GM21737 (cell line): ENCODE results near the gene MAGEA4.

Experiments
- ATAC-seq: cut with Tn5 transposase; IDR thresholded peaks from one replicate; pipeline ENCODE4 v1.9.1; 2021; ENCODE audit warnings: mild to moderate bottlenecking, moderate library complexity; ENCODE audit not compliant: unreplicated experiment

Gene MAGEA4

DNA sequence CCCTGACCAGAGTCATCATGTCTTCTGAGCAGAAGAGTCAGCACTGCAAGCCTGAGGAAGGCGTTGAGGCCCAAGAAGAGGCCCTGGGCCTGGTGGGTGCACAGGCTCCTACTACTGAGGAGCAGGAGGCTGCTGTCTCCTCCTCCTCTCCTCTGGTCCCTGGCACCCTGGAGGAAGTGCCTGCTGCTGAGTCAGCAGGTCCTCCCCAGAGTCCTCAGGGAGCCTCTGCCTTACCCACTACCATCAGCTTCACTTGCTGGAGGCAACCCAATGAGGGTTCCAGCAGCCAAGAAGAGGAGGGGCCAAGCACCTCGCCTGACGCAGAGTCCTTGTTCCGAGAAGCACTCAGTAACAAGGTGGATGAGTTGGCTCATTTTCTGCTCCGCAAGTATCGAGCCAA is 11.0 kb downstream of the MAGEA4 start:
- ATAC-seq = no peak

DNA sequence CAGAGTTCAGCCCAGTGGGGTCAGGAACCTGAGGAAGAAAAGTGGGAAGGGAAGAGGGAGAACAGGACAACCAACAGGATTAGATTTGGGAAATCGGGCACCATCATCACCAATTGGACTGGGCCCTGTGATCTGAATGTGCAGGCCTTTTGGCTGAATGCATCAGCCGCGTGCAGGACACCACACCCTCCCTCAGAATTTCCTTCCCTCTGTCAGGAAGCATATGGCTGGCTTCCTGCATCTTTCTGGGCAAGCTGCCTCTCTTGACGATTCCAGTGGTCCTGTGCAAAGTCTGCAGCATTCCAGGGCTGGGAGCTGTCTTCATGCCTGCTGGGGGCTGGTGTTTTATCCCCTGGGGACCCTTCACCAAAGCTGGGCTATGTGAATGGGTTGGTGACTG is 16.4 kb downstream of the MAGEA4 start:
- ATAC-seq = no peak

DNA sequence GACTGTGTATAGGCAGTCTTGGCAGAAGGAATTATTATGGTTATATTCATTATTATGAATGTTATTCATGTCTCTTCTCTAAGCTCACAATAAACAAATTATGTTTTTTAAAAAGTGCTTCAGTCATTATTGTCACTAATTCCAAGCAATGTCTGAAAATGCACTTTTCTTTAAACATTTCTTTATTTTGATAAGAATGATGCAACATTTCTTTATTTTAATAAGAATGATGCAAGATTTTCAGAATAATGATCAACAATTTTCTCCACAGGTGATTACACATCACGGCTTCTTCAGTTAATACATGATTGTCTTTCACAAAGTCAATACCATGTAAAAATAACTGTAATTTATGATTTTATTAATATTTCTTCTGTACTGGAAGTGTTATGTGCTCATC is 22.7 kb downstream of the MAGEA4 start:
- no peak for ATAC-seq

DNA sequence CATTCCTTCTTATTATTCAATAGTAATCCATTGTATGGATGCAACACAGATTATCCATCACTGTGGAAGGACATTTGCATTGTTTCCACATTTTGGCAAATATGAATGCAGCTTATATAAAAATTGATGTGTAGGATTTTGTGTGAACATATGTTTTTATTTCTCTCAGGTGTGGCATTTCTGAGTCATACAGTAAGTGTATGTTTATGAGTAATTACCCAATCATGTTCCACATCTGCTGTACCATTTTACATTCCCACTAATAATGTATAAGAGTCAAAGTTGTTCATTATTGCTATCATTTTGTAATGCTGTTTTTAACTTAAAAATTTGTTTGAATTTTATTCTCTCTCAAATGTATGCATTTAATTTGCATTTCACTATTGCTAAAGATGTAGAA is 25.5 kb downstream of the MAGEA4 start:
- no peak for ATAC-seq

DNA sequence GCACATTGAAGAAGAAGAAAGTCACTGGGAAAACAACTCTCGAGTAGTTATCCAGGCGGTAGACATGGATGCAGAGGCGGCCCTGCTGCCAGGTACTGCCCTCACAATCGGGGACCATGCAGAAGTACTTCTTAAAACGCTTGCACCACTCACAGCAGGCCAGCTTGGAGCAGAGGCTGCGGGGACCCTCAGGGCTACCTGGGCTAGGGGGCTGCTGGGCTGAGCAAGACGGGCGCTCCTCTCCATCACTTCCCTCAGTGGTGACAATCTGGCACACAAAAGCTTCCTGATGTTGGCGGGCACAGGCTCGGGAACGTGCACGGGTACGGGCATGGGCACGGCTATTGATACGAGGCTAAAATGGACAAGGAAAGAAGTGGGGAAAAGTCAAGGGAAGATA is 42.0 kb downstream of the MAGEA4 start:
- ATAC-seq = no peak

DNA sequence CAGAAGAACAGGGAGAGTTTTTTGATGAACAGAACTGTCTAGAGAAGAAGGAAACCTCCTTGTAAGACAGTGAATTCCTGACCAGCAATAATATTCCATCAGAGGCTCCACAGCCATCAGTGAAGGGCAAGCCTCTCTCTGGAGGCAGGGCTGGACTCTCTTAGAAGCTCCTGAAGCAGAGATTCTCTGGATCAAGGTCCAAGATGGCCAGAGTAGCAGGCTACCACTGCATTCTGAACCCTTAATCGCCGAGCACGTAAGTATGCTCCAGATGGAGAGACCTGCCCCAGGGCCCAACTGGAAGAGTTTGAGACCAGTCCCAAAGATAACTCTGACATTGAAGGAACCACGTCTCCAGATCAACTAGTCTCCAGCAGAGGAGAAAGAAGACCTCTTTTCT is 45.4 kb downstream of the MAGEA4 start:
- no peak for ATAC-seq

DNA sequence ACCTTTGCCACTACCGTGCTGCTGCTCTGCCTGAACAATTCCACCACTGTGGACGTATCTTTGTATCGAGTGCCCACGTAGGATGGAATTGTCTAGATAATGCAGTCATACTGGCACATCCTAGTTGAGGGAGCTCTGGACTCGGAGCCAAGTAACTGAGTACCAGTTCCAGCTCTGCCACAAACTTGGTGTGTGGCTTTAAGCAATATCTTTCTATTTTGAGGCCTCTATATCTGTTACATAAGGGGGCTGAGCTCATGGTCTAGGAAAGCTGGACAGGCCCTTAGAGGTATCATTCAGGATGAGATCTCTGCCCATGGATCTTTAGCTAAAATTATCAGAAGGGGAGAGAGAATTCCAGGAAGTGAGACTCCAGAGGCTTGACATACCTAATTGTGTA is 49.3 kb downstream of the MAGEA4 start:
- no peak for ATAC-seq

DNA sequence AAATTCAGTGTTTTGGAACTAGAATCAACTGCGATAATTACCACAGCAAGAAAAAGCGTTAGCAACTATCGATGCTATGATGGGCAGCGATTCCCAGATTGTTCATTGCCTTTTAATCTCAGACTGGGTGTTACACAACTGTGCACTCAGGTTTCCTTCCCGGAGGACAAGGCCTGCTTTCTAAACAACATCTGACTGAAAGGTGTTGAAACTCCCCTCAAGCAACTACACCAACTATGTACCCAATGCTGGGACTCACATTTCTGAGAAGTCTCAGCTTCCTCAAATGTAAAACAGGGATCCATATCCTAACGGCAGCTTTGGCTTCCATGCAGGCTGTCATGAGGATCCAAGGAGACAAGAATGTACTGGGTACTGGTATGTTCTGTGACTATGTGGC is 53.5 kb downstream of the MAGEA4 start:
- no peak for ATAC-seq

DNA sequence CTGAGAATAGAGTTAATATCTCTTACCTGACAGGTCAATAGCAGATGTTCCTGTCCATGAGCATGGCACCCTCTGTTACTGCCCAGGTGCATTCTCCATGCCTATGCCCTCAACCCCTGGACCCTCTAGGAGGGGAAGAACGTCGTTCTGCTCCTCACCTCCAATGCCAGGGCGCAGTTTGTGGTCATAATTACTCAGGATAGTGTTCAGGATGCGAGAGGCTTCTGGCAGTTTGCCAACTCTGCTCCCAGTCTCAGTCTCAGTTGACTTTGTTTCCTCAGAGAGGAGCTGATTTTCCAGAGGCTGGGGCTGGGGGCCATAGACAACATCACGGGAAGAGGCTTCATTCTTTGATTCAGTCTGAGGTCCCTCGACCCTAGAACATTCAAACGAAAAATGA is 57.3 kb downstream of the MAGEA4 start:
- no peak for ATAC-seq

DNA sequence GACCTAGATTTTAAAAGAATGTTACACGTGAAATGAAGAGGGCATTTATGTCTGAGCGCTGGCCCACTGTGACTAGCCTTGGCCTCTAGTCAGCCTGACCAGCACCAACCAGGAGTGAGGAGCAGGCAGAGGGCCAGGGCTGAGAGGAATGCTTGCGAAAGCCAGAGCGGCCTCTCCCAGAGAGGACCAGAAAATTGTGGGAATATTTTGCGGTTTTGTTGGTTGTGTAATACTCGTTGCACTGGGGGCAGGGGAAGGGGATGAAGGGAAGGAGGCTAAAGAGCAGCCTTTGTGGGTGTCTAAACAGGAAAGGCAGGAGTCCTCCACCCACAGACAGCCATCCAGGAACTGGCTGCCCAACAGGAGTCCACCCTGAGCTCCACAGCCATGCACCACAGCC is 58.0 kb downstream of the MAGEA4 start:
- no peak for ATAC-seq

DNA sequence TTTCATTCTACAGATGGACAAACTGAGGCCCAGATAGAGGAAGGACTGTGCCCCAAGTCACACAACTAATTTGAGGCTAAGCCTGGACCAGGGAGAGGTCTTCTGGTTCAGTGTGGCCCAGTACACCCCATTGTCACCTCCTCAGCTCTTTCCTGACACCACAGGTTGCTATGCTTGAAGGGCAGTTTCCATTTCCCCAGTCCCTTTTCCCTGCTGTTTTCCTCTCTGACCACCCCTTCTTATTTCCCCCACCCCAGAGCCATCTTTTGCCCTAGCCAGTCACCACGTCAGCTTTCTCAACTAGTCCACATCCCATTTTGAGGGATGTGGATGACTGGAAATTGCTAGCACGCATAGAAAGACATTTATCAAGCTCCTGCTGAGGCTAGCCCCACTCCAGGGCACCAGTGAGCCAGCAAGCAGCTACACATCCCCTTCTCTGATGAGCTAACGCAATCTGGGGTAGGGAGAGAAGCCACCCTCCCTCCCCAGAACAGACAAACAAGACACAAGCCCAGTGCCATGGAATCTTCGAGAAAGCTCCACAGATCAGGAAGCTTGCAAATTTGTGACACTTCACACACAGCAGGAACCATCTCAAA is 60.5 kb downstream of the MAGEA4 start:
- no peak for ATAC-seq

DNA sequence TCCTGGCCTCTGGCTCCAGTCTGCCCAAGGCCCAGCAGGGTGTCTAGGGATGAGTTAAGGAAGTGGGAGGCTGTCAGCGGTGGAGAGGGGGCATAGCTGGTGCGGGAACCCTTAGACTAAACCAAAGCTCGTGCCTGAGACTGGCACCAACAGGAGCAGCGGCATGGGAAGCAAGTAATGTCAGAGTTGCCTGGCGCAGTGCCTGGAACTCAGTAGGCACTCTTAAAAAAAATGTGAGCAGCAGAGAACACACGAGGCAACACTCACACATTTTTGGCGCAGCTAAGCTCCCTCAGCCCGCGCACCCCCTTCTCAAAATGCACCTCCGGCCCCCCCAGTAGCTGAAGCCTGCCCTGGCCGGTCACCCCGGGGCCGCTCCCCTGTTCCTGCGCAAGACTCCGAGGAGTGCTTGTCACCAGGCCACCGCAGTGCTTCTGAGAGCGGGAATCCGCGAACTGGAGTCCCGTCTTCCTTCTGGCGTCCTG is 61.2 kb downstream of the MAGEA4 start:
- ATAC-seq = no peak
